Mucosa of descending colon (tissue), 3 donors: Measurements from ENCODE around the gene SLC35A1. TPM values are rescaled to one million over a fixed set of nuclear protein-coding genes. Genes with fewer than 3 reads are reported as not detected.

ENCODE experiments used
- ATAC-seq: fragments of 200-7000 bp; cut with Tn5 transposase; one replicate; pipeline ENCODE4 v1.9.1; 2020; ENCODE audit warnings: mild to moderate bottlenecking, moderate library complexity
- DNase-seq, 3 donors: peaks; one replicate each; pipeline ENCODE4 v3.0.0-alpha.2; 2020
- H3K36me3 ChIP-seq: fragments of 200-600 bp; one replicate; pipeline ENCODE4 v1.8.0; 2021; ENCODE audit warnings: low read depth, mild to moderate bottlenecking
- H3K4me1 ChIP-seq: fragments of 200-600 bp; one replicate; pipeline ENCODE4 v1.8.0; 2021; ENCODE audit warnings: low read depth, mild to moderate bottlenecking
- H3K4me3 ChIP-seq: fragments of 200-600 bp; one replicate; pipeline ENCODE4 v1.8.0; 2021; ENCODE audit warnings: mild to moderate bottlenecking
- H3K9me3 ChIP-seq: fragments of 200-600 bp; one replicate; pipeline ENCODE4 v1.8.0; 2021; ENCODE audit warnings: mild to moderate bottlenecking
- CTCF ChIP-seq: fragments of 200-600 bp; IDR thresholded peaks from one replicate; pipeline ENCODE4 v1.8.0; 2022; ENCODE audit warnings: antibody characterized with exemption, mild to moderate bottlenecking
- intact Hi-C, 2 donors: fragments of 100-400 bp; cut with DNase I in 1 of 2; cut with micrococcal nuclease in 1 of 2; formaldehyde crosslinking; loops; one replicate each; pipeline versions ENCODE4 v1.11.0 to v1.11.1; 2022; cut with DNase I, micrococcal nuclease
- total RNA-seq, 3 donors: library from RNA; stranded (reverse); fragmentation: NEBNext Ultra II Directional in 2 of 3; extraction: Animal tissue kit (Norgen Biotek cat#: 25700) in 2 of 3; gene quantifications; one replicate each; pipeline versions ENCODE4 v1.2.1 to v1.2.4, GENCODE V29; 2021 to 2023
- donor health status: DM: no; HTN: no; CAD: no; lungs with moderate emphysema.
- donor health status: DM: no; HTN: no; CAD: no.
- donor health status: DM: no; HTN: yes; CAD: no.

Gene SLC35A1
- total RNA-seq, 3 donors from 2014 or later, result 27.5 to 52.0 (median 31.5) TPM

DNA sequence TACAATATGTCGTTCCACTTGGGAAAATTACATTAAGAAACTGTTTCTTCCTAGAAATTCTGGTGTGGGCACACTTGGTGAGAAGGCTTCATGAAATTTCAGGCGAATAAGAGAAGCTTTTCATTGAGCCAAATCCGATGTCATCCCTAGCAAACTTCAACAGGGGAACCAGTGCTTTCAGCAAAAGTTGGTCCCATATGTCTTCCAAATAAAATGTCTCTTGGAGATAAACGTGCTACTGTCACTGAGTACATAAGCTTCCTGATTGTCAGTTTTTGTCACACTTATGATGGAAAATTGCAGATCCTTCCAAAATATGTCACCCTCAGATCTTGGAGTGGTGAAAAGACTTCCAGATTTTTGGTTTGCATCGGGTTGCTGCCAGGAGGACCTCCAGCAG, 31.1 kb upstream of the SLC35A1 start:
- Histone ChIP-seq H3K36me3 (no peaks in the 10 kb centered on the region), H3K4me3 (no peak overlapping the region), H3K9me3 (no peaks in the 10 kb centered on the region), H3K4me1 (no peaks in the 10 kb centered on the region)
- DNase-seq, result no peak
- TF ChIP-seq CTCF, result no peak
- intact Hi-C loops, result no loop called here
- no peak for ATAC-seq

GRCh38 chr6:87444362-87444761, 28.4 kb upstream of the SLC35A1 start:
- intact Hi-C loops, result no loop called here
- Histone ChIP-seq H3K4me3 (no peak overlapping the region), H3K36me3 (no peaks in the 10 kb centered on the region), H3K9me3 (no peaks in the 10 kb centered on the region), H3K4me1 (no peaks in the 10 kb centered on the region)
- ATAC-seq (no peak), DNase-seq (no peak)
- TF ChIP-seq CTCF, result no peak

GRCh38 chr6:87465051-87465450, 7.7 kb upstream of the SLC35A1 start:
- intact Hi-C loops, result no loop called here
- no peak for TF ChIP-seq CTCF
- DNase-seq (peak in 2 of 3 donors; percentile 64 to 84), ATAC-seq (peak; percentile 100)
- Histone ChIP-seq H3K4me1 (no peaks in the 10 kb centered on the region), H3K9me3 (peaks cover 8% of the 10 kb centered on the region), H3K36me3 (no peaks in the 10 kb centered on the region), H3K4me3 (no peak overlapping the region)

- Histone ChIP-seq H3K4me3 (peak overlapping the region; percentile 60), H3K4me1 (peaks cover 9% of the 10 kb centered on the region), H3K36me3 (no peaks in the 10 kb centered on the region), H3K9me3 (no peaks in the 10 kb centered on the region)
- ATAC-seq (peak; percentile 70), DNase-seq (peak in 2 of 3 donors; percentile 43 to 72)
- intact Hi-C loops, result no loop called here
- TF ChIP-seq CTCF, result no peak
Measured at GRCh38 chr6:87473419-87473903, 687 bp downstream of the SLC35A1 start.

DNA sequence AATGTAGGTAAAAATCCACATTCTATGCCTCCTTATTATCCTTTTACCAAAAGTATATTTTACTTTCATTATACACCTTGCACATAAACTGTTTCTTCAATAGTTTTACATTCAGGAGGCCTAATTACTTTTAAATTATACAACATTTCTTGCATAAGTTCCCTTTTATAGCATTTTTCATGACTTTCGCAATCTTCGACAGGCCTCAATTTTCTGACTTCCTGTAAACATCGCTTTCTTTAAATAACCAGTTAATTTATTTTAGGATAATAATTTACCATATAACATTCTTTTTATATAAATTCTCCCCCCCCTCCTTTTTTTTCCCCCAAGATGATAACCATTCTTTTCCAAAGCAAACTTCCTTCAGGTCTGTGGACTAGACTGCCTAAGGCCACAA, 9.2 kb downstream of the SLC35A1 start:
- intact Hi-C loops, result no loop called here
- no peak for TF ChIP-seq CTCF
- ATAC-seq, result no peak

GRCh38 chr6:87482366-87482765, 9.6 kb downstream of the SLC35A1 start:
- no peak for TF ChIP-seq CTCF
- no peaks in the 10 kb centered on the region for H3K4me1 ChIP-seq
- H3K36me3 ChIP-seq, result no peaks in the 10 kb centered on the region
- H3K9me3 ChIP-seq, result peaks cover 2% of the 10 kb centered on the region
- intact Hi-C loops, result no loop called here
- no peak for ATAC-seq
- H3K4me3 ChIP-seq, result no peak overlapping the region
- no peak for DNase-seq

More for the DNA sequence above, 9.2 kb downstream of the SLC35A1 start:
- H3K4me3 ChIP-seq, result no peak overlapping the region
- H3K36me3 ChIP-seq, result no peaks in the 10 kb centered on the region
- no peaks in the 10 kb centered on the region for H3K4me1 ChIP-seq
- DNase-seq, result no peak
- H3K9me3 ChIP-seq, result peaks cover 2% of the 10 kb centered on the region
